ENCODE results near the gene CCDC197. TPM values are rescaled to one million over a fixed set of nuclear protein-coding genes. Genes with fewer than 3 reads are reported as not detected.

The CCDC197 gene
- total RNA-seq, 1 donor from 2014 or later: not detected

- no peak overlapping the region for H3K4me3 ChIP-seq (ENCODE audit: low read depth, low read length)
- no peak for DNase-seq (ENCODE audit: low read depth)
- TF ChIP-seq CTCF (conservative IDR thresholded peaks at IDR 0.05; ENCODE audit: low read depth, low read length): no peak
Observed at GRCh38 chr14:94008234-94008633, 11.1 kb downstream of the CCDC197 start.

- DNase-seq (ENCODE audit: low read depth): peak; percentile 59
- H3K4me3 ChIP-seq (ENCODE audit: low read depth, low read length): no peak overlapping the region
- no peak for TF ChIP-seq CTCF (conservative IDR thresholded peaks at IDR 0.05; ENCODE audit: low read depth, low read length)
Observed at GRCh38 chr14:94009767-94010166, 12.7 kb downstream of the CCDC197 start.

GRCh38 chr14:94010625-94011024 is 13.5 kb downstream of the CCDC197 start:
- H3K4me3 ChIP-seq (ENCODE audit: low read depth, low read length): no peak overlapping the region
- TF ChIP-seq CTCF (conservative IDR thresholded peaks at IDR 0.05; ENCODE audit: low read depth, low read length): no peak
- no peak for DNase-seq (ENCODE audit: low read depth)

GRCh38 chr14:94011795-94012194 is 14.7 kb downstream of the CCDC197 start:
- no peak for TF ChIP-seq CTCF (conservative IDR thresholded peaks at IDR 0.05; ENCODE audit: low read depth, low read length)
- DNase-seq (ENCODE audit: low read depth): no peak
- H3K4me3 ChIP-seq (ENCODE audit: low read depth, low read length): no peak overlapping the region

DNA sequence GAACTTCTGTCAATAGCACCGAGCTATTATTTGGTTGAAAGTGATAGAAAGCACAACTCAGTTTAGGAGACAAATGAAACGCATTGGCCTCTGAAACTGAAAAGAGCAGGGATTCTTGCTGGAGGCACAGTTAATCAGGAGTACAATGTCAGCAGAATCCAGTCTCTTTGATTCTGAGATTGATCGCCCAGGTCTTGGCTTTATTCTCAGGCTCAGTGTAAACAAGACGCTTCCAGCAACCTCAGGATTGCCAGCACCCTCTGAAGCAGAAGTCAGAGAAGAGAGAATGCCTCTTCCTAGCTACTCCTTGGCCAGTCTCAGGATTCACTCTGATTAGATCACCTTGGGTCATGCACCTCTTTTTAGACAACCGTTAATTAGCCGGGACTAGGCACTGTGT is 17.3 kb downstream of the CCDC197 start:
- TF ChIP-seq CTCF (conservative IDR thresholded peaks at IDR 0.05; ENCODE audit: low read depth, low read length): no peak
- no peak for DNase-seq (ENCODE audit: low read depth)
- no peak overlapping the region for H3K4me3 ChIP-seq (ENCODE audit: low read depth, low read length)

DNA sequence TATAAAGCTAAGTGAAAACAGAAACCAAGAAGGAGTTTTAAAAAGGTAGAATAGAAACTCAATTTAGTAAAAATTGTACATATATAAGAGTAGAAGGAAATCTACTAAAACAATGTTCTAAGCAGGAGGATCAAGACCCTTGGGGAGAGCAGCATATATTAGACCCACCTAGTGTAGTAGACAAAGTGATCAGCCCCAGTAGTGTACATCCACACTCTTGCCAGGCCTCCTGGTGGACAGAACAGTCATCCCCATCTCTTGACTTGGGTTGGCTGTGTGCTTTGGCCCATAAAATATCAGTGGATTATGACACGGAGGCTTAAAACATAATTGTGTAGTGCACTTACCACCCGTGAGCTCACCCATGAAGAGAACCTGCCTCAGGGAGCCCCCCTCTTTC is 18.1 kb downstream of the CCDC197 start:
- peak; percentile 25 for TF ChIP-seq CTCF (conservative IDR thresholded peaks at IDR 0.05; ENCODE audit: low read depth, low read length)
- DNase-seq (ENCODE audit: low read depth): no peak

DNA sequence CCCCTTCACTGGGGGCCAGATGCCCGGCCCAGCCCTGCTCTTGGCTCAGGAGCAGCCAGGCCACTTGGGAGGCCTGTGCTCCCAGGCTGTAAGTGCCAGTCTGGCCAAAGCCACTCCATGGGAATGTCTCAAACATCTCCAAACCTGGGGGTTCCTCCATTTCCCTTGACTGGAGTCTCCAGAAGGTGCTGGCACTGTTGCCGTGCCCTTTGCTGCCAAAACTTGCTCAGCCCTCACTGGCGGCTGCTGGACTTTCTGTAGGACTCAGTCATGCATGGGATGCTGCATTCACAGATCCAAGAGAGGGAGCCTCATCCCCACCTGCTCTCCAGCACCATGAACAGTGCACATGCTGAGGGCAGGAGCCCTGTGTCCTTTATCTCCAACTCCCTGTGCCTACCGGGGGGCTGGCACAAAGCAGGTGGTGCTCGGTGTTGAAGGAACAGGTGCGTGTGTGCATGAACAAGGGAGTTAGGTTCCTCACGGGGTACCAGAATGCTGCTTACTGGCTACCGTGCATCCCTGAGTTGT is 19.4 kb downstream of the CCDC197 start:
- no peak for TF ChIP-seq CTCF (conservative IDR thresholded peaks at IDR 0.05; ENCODE audit: low read depth, low read length)
- H3K4me3 ChIP-seq (ENCODE audit: low read depth, low read length): no peak overlapping the region
- no peak for DNase-seq (ENCODE audit: low read depth)

More for the DNA sequence above, 18.1 kb downstream of the CCDC197 start:
- no peak overlapping the region for H3K4me3 ChIP-seq (ENCODE audit: low read depth, low read length)
